ENCODE results near the gene MAPK6. TPM values are rescaled to one million over a fixed set of nuclear protein-coding genes. Genes with fewer than 3 reads are reported as not detected.
A peak's percentile ranks its signal among the peaks of the same experiment; 100 is the strongest.

MAPK6 gene
- total RNA-seq, 2 experiments from 2014 or later = 48.5 to 49.8 TPM

GRCh38 chr15:52099651-52100272, 80.7 kb downstream of the MAPK6 start:
- no peak overlapping the region for H3K4me3 ChIP-seq (ENCODE audit: low read length)
- no peak overlapping the region for H3K27ac ChIP-seq (ENCODE audit: low read depth in 1 of 2, low read length in 2 of 2)
- intact Hi-C loops (cut with DNase I, micrococcal nuclease) = no loop called here
- Mint-ChIP-seq H3K27me3 (no peaks in the 10 kb centered on the region), H3K36me3 (ENCODE audit: low read depth) (no peaks in the 10 kb centered on the region), H3K4me1 (ENCODE audit: low read depth) (no peaks in the 10 kb centered on the region), H3K27ac (no peak overlapping the region), H3K9me3 (no peaks in the 10 kb centered on the region), H3K4me3 (no peak overlapping the region)
- ATAC-seq (ENCODE audit: poor library complexity) (no peak), DNase-seq (no peak)
- H3K36me3 ChIP-seq (ENCODE audit: insufficient read depth, low read length) = no peaks in the 10 kb centered on the region
- H3K4me1 ChIP-seq (ENCODE audit: insufficient read depth, low read length) = no peaks in the 10 kb centered on the region
- no peaks in the 10 kb centered on the region for H3K9me3 ChIP-seq (ENCODE audit: control insufficient read depth in 1 of 2, insufficient read depth in 1 of 2, low read length in 2 of 2)
- POLR2A ChIA-PET = no interaction called here
- no peaks in the 10 kb centered on the region for H3K27me3 ChIP-seq (ENCODE audit: control insufficient read depth in 1 of 2, insufficient read depth in 2 of 2, low read length in 2 of 2)
- no peak for TF ChIP-seq CTCF (IDR thresholded peaks at IDR 0.05)
- CTCF ChIA-PET = no interaction called here

- POLR2A ChIA-PET = no interaction called here
- no peaks in the 10 kb centered on the region for H3K9me3 ChIP-seq (ENCODE audit: control insufficient read depth in 1 of 2, insufficient read depth in 1 of 2, low read length in 2 of 2)
- no peaks in the 10 kb centered on the region for H3K4me1 ChIP-seq (ENCODE audit: insufficient read depth, low read length)
- Mint-ChIP-seq H3K9me3 (no peaks in the 10 kb centered on the region), H3K4me3 (no peak overlapping the region), H3K27ac (no peak overlapping the region), H3K27me3 (no peaks in the 10 kb centered on the region), H3K4me1 (ENCODE audit: low read depth) (no peaks in the 10 kb centered on the region), H3K36me3 (ENCODE audit: low read depth) (no peaks in the 10 kb centered on the region)
- no peak for ATAC-seq (ENCODE audit: poor library complexity)
- H3K27ac ChIP-seq (ENCODE audit: low read depth in 1 of 2, low read length in 2 of 2) = no peak overlapping the region
- intact Hi-C loops (cut with DNase I, micrococcal nuclease) = no loop called here
- H3K4me3 ChIP-seq (ENCODE audit: low read length) = no peak overlapping the region
- TF ChIP-seq CTCF (IDR thresholded peaks at IDR 0.05) = no peak
- DNase-seq = peak in 2 of 14 experiments; percentile 58 to 72
- no peaks in the 10 kb centered on the region for H3K36me3 ChIP-seq (ENCODE audit: insufficient read depth, low read length)
- H3K27me3 ChIP-seq (ENCODE audit: control insufficient read depth in 1 of 2, insufficient read depth in 2 of 2, low read length in 2 of 2) = no peaks in the 10 kb centered on the region
- CTCF ChIA-PET = no interaction called here
These were observed 81.9 kb downstream of the MAPK6 start for GRCh38 chr15:52100807-52101442.

DNA sequence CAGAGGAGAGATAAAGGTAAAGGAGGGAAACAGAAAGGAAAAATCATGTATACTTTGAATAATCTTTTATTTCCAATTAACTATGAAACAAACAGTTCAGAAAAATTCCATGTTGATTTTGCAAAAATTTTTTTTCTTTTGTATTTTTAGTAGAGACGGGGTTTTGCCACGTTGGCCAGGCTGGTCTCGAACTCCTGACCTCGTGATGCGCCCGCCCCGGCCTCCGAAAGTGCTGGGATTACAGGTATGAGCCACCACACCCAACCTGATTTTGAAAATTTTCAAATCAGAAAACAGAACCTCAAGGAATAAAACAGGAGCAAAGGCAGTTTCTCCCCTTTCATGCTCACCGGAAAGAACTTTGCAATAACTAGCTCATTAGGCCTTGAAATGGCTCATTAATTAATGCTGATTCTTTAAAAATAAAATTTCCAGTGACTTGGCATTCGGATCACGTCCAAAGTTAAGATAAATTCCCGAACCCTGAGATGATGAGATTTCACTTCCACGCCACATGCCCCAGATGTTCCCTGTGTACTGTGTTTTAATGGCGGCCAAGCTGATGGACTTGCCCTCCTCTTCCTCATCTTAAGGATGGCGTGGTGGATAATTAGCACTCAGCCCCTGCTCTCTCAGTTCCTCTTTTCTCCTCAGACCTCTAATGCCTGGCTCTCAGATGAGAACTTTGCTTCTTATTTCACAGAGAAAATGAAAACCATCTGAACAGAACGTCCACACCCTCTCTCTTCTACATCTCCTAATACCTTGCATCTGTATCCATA, 82.7 kb downstream of the MAPK6 start:
- H3K4me1 Mint-ChIP-seq (ENCODE audit: low read depth) = no peaks in the 10 kb centered on the region
- CTCF ChIA-PET = no interaction called here

More for the DNA sequence above, 82.7 kb downstream of the MAPK6 start:
- Histone ChIP-seq H3K36me3 (ENCODE audit: insufficient read depth, low read length) (no peaks in the 10 kb centered on the region), H3K9me3 (ENCODE audit: control insufficient read depth in 1 of 2, insufficient read depth in 1 of 2, low read length in 2 of 2) (no peaks in the 10 kb centered on the region), H3K27me3 (ENCODE audit: control insufficient read depth in 1 of 2, insufficient read depth in 2 of 2, low read length in 2 of 2) (no peaks in the 10 kb centered on the region), H3K27ac (ENCODE audit: low read depth in 1 of 2, low read length in 2 of 2) (no peak overlapping the region), H3K4me1 (ENCODE audit: insufficient read depth, low read length) (no peaks in the 10 kb centered on the region), H3K4me3 (ENCODE audit: low read length) (no peak overlapping the region)
- no peaks in the 10 kb centered on the region for H3K9me3 Mint-ChIP-seq
- intact Hi-C loops (cut with DNase I, micrococcal nuclease) = no loop called here
- TF ChIP-seq CTCF (IDR thresholded peaks at IDR 0.05) = no peak
- DNase-seq = no peak
- POLR2A ChIA-PET = no interaction called here
- peaks cover 2% of the 10 kb centered on the region for H3K27me3 Mint-ChIP-seq
- no peak overlapping the region for H3K27ac Mint-ChIP-seq
- no peak overlapping the region for H3K4me3 Mint-ChIP-seq
- H3K36me3 Mint-ChIP-seq (ENCODE audit: low read depth) = no peaks in the 10 kb centered on the region
- ATAC-seq (ENCODE audit: poor library complexity) = no peak
